GM06990 (cell line): Measurements from ENCODE around the gene SYT6.

Source experiments
- DNase-seq: peaks from one replicate; pipeline ENCODE4 v3.0.0-alpha.2; 2011; ENCODE audit not compliant: insufficient read length; ENCODE audit errors: extremely low read depth
- H3K27me3 ChIP-seq: replicated peaks from 2 replicates; pipeline ENCODE4 v1.6.0; 2011; ENCODE audit warnings: low read length; ENCODE audit not compliant: control insufficient read depth, insufficient read depth
- H3K36me3 ChIP-seq: 2 replicates; pipeline ENCODE4 v1.5.1; 2011; ENCODE audit warnings: low read length; ENCODE audit not compliant: control insufficient read depth, insufficient read depth
- H3K4me3 ChIP-seq: replicated peaks from 2 replicates; pipeline ENCODE4 v1.5.1; 2011; ENCODE audit warnings: low read depth, mild to moderate bottlenecking, control low read depth, low read length
- CTCF ChIP-seq: IDR thresholded peaks from 2 replicates; pipeline ENCODE4 v1.5.1; 2011; ENCODE audit warnings: low read length, control low read depth, mild to moderate bottlenecking, inconsistent platforms; ENCODE audit not compliant: insufficient read depth, poor library complexity, severe bottlenecking

The SYT6 gene

DNA sequence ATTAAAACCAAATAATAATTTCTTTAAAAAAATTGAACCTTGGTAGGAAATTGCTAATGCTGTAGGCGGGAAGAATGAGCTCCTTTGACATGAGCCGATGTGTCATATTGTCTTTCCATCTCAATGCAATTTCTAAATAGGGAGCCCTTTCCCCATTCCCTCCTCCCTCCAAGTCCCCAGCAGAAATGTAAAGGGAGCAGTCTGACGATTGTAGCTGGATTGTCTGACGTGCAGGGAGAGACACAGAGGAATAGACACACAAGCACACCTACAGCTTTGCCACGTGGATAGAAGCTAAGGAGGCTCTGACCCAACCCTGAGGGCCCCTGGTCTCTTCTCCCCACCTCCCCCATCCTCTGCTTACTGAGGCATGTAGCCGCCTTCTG lies 3.6 kb upstream of the SYT6 start:
- Histone ChIP-seq H3K4me3 (no peak overlapping the region), H3K36me3 (no peaks in the 10 kb centered on the region), H3K27me3 (peaks cover 3% of the 10 kb centered on the region)
- no peak for TF ChIP-seq CTCF
- no peak for DNase-seq

- Histone ChIP-seq H3K4me3 (no peak overlapping the region), H3K27me3 (peaks cover 3% of the 10 kb centered on the region), H3K36me3 (no peaks in the 10 kb centered on the region)
- no peak for TF ChIP-seq CTCF
- DNase-seq = no peak
These were observed 3.0 kb upstream of the SYT6 start for GRCh38 chr1:114156538-114157274.

- no peak for TF ChIP-seq CTCF
- Histone ChIP-seq H3K27me3 (peaks cover 3% of the 10 kb centered on the region), H3K36me3 (no peaks in the 10 kb centered on the region), H3K4me3 (no peak overlapping the region)
- DNase-seq = no peak
These were observed 2.0 kb upstream of the SYT6 start for GRCh38 chr1:114155706-114156105.

GRCh38 chr1:114154963-114155322 lies 1.3 kb upstream of the SYT6 start:
- H3K4me3 ChIP-seq = no peak overlapping the region
- H3K36me3 ChIP-seq = no peaks in the 10 kb centered on the region
- no peak for DNase-seq
- no peak for TF ChIP-seq CTCF
- peaks cover 3% of the 10 kb centered on the region for H3K27me3 ChIP-seq

- H3K27me3 ChIP-seq = peaks cover 3% of the 10 kb centered on the region
- H3K36me3 ChIP-seq = no peaks in the 10 kb centered on the region
- H3K4me3 ChIP-seq = no peak overlapping the region
- TF ChIP-seq CTCF = no peak
- no peak for DNase-seq
These were observed 685 bp upstream of the SYT6 start for GRCh38 chr1:114154146-114154962.
